ENCODE measurements around the gene KRT84.

Gene KRT84

GRCh38 chr12:52352951-52353350 is 32.5 kb downstream of the KRT84 start:
- H4K20me1 ChIP-seq (ENCODE audit: insufficient read depth), result no peaks in the 10 kb centered on the region
- H3K79me2 ChIP-seq (ENCODE audit: insufficient read depth, low read depth), result no peaks in the 10 kb centered on the region
- peaks cover 5% of the 10 kb centered on the region for H3K4me1 ChIP-seq (ENCODE audit: low read depth, poor library complexity, severe bottlenecking)
- no peak overlapping the region for H3K4me2 ChIP-seq
- no peak overlapping the region for H3K4me3 ChIP-seq (IDR thresholded peaks at IDR 0.05; ENCODE audit: insufficient read depth, low read depth, low read length)
- no peak overlapping the region for H2AFZ ChIP-seq (ENCODE audit: low read depth)
- H3K27me3 ChIP-seq (ENCODE audit: insufficient read depth, low read depth), result peaks cover 23% of the 10 kb centered on the region; the same call in 1 of the 2 replicates
- no peak overlapping the region for H3K9ac ChIP-seq
- no peak for TF ChIP-seq CTCF (conservative IDR thresholded peaks at IDR 0.05; ENCODE audit: low read depth, low read length)
- H3K27ac ChIP-seq, result no peak overlapping the region
- no peaks in the 10 kb centered on the region for H3K36me3 ChIP-seq (ENCODE audit: insufficient read depth)

GRCh38 chr12:52351196-52352059 is 34.0 kb downstream of the KRT84 start:
- no peak for TF ChIP-seq CTCF (conservative IDR thresholded peaks at IDR 0.05; ENCODE audit: low read depth, low read length)
- no peak overlapping the region for H3K27ac ChIP-seq
- peaks cover 16% of the 10 kb centered on the region; the same call in 1 of the 2 replicates for H3K27me3 ChIP-seq (ENCODE audit: insufficient read depth, low read depth)
- H3K4me3 ChIP-seq (IDR thresholded peaks at IDR 0.05; ENCODE audit: insufficient read depth, low read depth, low read length), result no peak overlapping the region
- H3K9ac ChIP-seq, result no peak overlapping the region
- H2AFZ ChIP-seq (ENCODE audit: low read depth), result no peak overlapping the region
- H3K4me2 ChIP-seq, result no peak overlapping the region; the same call in 1 of the 2 replicates
- H4K20me1 ChIP-seq (ENCODE audit: insufficient read depth), result no peaks in the 10 kb centered on the region
- H3K4me1 ChIP-seq (ENCODE audit: low read depth, poor library complexity, severe bottlenecking), result peaks cover 5% of the 10 kb centered on the region
- no peaks in the 10 kb centered on the region for H3K79me2 ChIP-seq (ENCODE audit: insufficient read depth, low read depth)
- H3K36me3 ChIP-seq (ENCODE audit: insufficient read depth), result no peaks in the 10 kb centered on the region

DNA sequence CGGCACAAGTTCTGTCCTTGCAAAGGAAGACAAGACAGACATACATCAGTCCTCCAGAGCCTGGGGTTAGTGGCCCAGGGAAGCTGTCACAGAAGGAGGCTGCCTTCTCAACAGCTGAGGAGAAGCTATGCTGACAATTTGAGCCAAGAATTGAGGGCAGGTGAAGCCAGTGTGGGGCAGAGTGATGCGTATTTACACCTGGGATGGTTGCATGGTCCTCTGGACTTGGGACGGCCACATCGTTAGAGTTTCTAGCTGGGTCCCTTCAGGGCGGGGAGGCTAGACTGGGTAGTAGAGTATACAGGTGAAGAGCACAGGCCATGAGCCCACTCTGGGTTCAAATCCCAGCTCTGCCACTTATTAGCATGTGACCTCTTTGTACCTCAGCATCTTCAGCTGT is 34.7 kb downstream of the KRT84 start:
- peaks cover 16% of the 10 kb centered on the region; the same call in 1 of the 2 replicates for H3K27me3 ChIP-seq (ENCODE audit: insufficient read depth, low read depth)
- H3K4me2 ChIP-seq, result no peak overlapping the region
- H4K20me1 ChIP-seq (ENCODE audit: insufficient read depth), result no peaks in the 10 kb centered on the region
- H3K4me3 ChIP-seq (IDR thresholded peaks at IDR 0.05; ENCODE audit: insufficient read depth, low read depth, low read length), result no peak overlapping the region
- H2AFZ ChIP-seq (ENCODE audit: low read depth), result no peak overlapping the region
- no peak for TF ChIP-seq CTCF (conservative IDR thresholded peaks at IDR 0.05; ENCODE audit: low read depth, low read length)
- H3K4me1 ChIP-seq (ENCODE audit: low read depth, poor library complexity, severe bottlenecking), result peaks cover 5% of the 10 kb centered on the region
- no peak overlapping the region for H3K9ac ChIP-seq
- H3K79me2 ChIP-seq (ENCODE audit: insufficient read depth, low read depth), result no peaks in the 10 kb centered on the region
- no peaks in the 10 kb centered on the region for H3K36me3 ChIP-seq (ENCODE audit: insufficient read depth)
- no peak overlapping the region for H3K27ac ChIP-seq

DNA sequence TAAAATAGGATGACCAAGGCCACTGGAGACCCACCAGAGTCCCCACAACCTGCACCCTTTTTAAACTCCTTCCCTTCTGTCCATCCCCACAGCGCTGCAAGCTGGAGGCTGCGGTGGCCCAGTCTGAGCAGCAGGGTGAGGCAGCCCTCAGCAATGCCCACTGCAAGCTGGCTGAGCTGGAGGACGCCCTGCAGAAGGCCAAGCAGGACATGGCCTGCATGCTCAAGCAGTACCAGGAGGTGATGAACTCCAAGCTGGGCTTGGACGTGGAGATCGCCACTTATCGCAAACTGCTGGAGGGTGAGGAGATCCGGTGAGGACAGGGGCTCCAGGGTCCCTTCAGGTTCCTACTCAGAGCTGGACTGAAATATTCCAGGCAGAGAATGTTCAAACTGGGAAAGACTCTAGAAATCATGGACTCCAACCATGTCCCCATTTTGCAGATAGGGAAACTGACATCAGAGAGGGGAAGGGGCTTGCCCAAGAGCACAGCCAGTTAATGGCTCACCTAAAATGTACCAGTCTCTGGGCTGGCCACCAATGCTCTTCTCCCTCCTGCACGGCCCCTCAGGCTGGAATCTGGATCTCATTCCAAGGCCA is 35.3 kb downstream of the KRT84 start:
- H3K27me3 ChIP-seq (ENCODE audit: insufficient read depth, low read depth), result peaks cover 11% of the 10 kb centered on the region; the same call in 1 of the 2 replicates
- H3K36me3 ChIP-seq (ENCODE audit: insufficient read depth), result no peaks in the 10 kb centered on the region
- no peaks in the 10 kb centered on the region for H3K79me2 ChIP-seq (ENCODE audit: insufficient read depth, low read depth)
- H3K4me1 ChIP-seq (ENCODE audit: low read depth, poor library complexity, severe bottlenecking), result peaks cover 5% of the 10 kb centered on the region
- no peak overlapping the region for H3K4me3 ChIP-seq (IDR thresholded peaks at IDR 0.05; ENCODE audit: insufficient read depth, low read depth, low read length)
- H4K20me1 ChIP-seq (ENCODE audit: insufficient read depth), result no peaks in the 10 kb centered on the region
- no peak overlapping the region for H3K4me2 ChIP-seq
- no peak overlapping the region for H3K9ac ChIP-seq
- no peak overlapping the region for H2AFZ ChIP-seq (ENCODE audit: low read depth)
- no peak overlapping the region for H3K27ac ChIP-seq
- no peak for TF ChIP-seq CTCF (conservative IDR thresholded peaks at IDR 0.05; ENCODE audit: low read depth, low read length)
